CD4-positive, alpha-beta memory T cell (primary cell): Measurements from ENCODE around the gene EMILIN3. TPM values are rescaled to one million over a fixed set of nuclear protein-coding genes. Genes with fewer than 3 reads are reported as not detected.
A peak's percentile ranks its signal among the peaks of the same experiment; 100 is the strongest.

Source experiments
- CTCF ChIA-PET: fragments of 350-600 bp; sonication (Branson Sonifier 250); formaldehyde crosslinking; loops from one replicate; lab custom pipeline; 2021; ENCODE audit warnings: inconsistent platforms; ENCODE audit not compliant: partially characterized antibody; lab: Charles Lee
- POLR2A ChIA-PET: fragments of 350-600 bp; sonication (Branson Sonifier 250); formaldehyde crosslinking; loops from one replicate; lab custom pipeline; 2021; ENCODE audit not compliant: partially characterized antibody; lab: Charles Lee
- DNase-seq, 5 donors: peaks; one replicate each; pipeline versions ENCODE4 v3.0.0 to v3.0.0-alpha.2; 2020 to 2022; ENCODE audit warnings: mixed read lengths in 1 of 5
- H3K27ac ChIP-seq: one replicate; pipeline ENCODE4 v1.7.0; 2013; ENCODE audit warnings: low read depth, low read length
- H3K27me3 ChIP-seq: 2 replicates; pipeline ENCODE4 v1.7.0; 2013; ENCODE audit warnings: mild to moderate bottlenecking, low read length, moderate library complexity; ENCODE audit not compliant: insufficient read depth
- H3K36me3 ChIP-seq: 2 replicates; pipeline ENCODE4 v1.7.0; 2013; ENCODE audit warnings: mild to moderate bottlenecking, low read length, moderate library complexity; ENCODE audit not compliant: insufficient read depth
- H3K4me1 ChIP-seq: 2 replicates; pipeline ENCODE4 v1.7.0; 2013; ENCODE audit warnings: mild to moderate bottlenecking, low read length, moderate library complexity; ENCODE audit not compliant: insufficient read depth
- H3K4me3 ChIP-seq, 2 donors: one replicate each; pipeline ENCODE4 v1.7.0; 2013; ENCODE audit warnings: low read length in 2 of 2, mild to moderate bottlenecking in 1 of 2
- H3K9me3 ChIP-seq, 2 donors: one replicate each; pipeline ENCODE4 v1.7.0; 2013; ENCODE audit warnings: low read length in 2 of 2, control low read depth in 1 of 2; ENCODE audit not compliant: control insufficient read depth in 1 of 2
- H3K27ac Mint-ChIP-seq, 7 donors: one replicate each; pipeline ENCODE4 v1.8.0; 2020 to 2021; ENCODE audit warnings: mixed read lengths in 7 of 7, mild to moderate bottlenecking in 6 of 7, inconsistent platforms in 3 of 7, moderate library complexity in 3 of 7
- H3K27me3 Mint-ChIP-seq, 2 donors: one replicate each; pipeline ENCODE4 v1.8.0; 2020 to 2021; ENCODE audit warnings: mixed read lengths in 2 of 2
- H3K36me3 Mint-ChIP-seq, 2 donors: one replicate each; pipeline ENCODE4 v1.8.0; 2020 to 2021; ENCODE audit warnings: mixed read lengths in 2 of 2, inconsistent platforms in 1 of 2, mild to moderate bottlenecking in 1 of 2
- H3K4me1 Mint-ChIP-seq, 4 donors: one replicate each; pipeline ENCODE4 v1.8.0; 2020 to 2021; ENCODE audit warnings: mixed read lengths in 4 of 4, mild to moderate bottlenecking in 1 of 4
- H3K4me3 Mint-ChIP-seq, 8 donors: one replicate each; pipeline ENCODE4 v1.8.0; 2020 to 2021; ENCODE audit warnings: mixed read lengths in 8 of 8, mild to moderate bottlenecking in 7 of 8, moderate library complexity in 6 of 8, inconsistent platforms in 3 of 8
- H3K9me3 Mint-ChIP-seq, 8 donors: one replicate each; pipeline ENCODE4 v1.8.0; 2020 to 2021; ENCODE audit warnings: mixed read lengths in 8 of 8, mild to moderate bottlenecking in 5 of 8, inconsistent platforms in 3 of 8, moderate library complexity in 1 of 8
- intact Hi-C: fragments of 100-400 bp; cut with micrococcal nuclease; formaldehyde crosslinking; loops from one replicate; pipeline ENCODE4 v1.15.1; 2023
- polyA plus RNA-seq, 2 donors: library from polyadenylated mRNA; unstranded; fragments of 300-500 nt; fragmentation: Illumina TruSeq; gene quantifications; one replicate each; pipeline ENCODE4 v1.2.3, GENCODE V29; 2021
- total RNA-seq, 2 experiments: library from RNA; stranded (reverse); gene quantifications; one replicate each; pipeline ENCODE4 v1.2.3, GENCODE V29; 2021

EMILIN3 gene
- total and polyA plus RNA-seq, 4 experiments from 2014 or later: not detected

GRCh38 chr20:41344477-41344876 lies 22.1 kb downstream of the EMILIN3 start:
- no peak overlapping the region for H3K4me3 Mint-ChIP-seq
- no peaks in the 10 kb centered on the region for H3K9me3 ChIP-seq
- peaks cover 10% of the 10 kb centered on the region for H3K4me1 ChIP-seq
- intact Hi-C loops: no loop called here
- H3K36me3 Mint-ChIP-seq: no peaks in the 10 kb centered on the region
- POLR2A ChIA-PET: no interaction called here
- H3K27me3 ChIP-seq: no peaks in the 10 kb centered on the region
- CTCF ChIA-PET: interaction anchor here (0.9 to 8.7 kb wide), 5 partner anchors 22 to 376 kb away, joined by 3 to 102 read pairs (median 5); no protein-coding TSS in a partner anchor
- peaks cover 5 to 11% (median 8%) of the 10 kb centered on the region in 4 donors for H3K4me1 Mint-ChIP-seq
- no peak for DNase-seq
- H3K9me3 Mint-ChIP-seq: peaks cover 0 to 3% (median 0%) of the 10 kb centered on the region in 8 donors
- no peak overlapping the region for H3K27ac Mint-ChIP-seq
- H3K27me3 Mint-ChIP-seq: peaks cover 1 to 6% of the 10 kb centered on the region in 2 donors
- H3K27ac ChIP-seq: no peak overlapping the region
- H3K36me3 ChIP-seq: no peaks in the 10 kb centered on the region
- H3K4me3 ChIP-seq: no peak overlapping the region

- Histone ChIP-seq H3K36me3 (no peaks in the 10 kb centered on the region), H3K9me3 (no peaks in the 10 kb centered on the region), H3K27ac (no peak overlapping the region), H3K4me1 (peaks cover 10% of the 10 kb centered on the region), H3K4me3 (no peak overlapping the region), H3K27me3 (no peaks in the 10 kb centered on the region)
- DNase-seq: no peak
- POLR2A ChIA-PET: no interaction called here
- H3K27ac Mint-ChIP-seq: peak overlapping the region in 1 of 7 donors; percentile 8
- H3K9me3 Mint-ChIP-seq: peaks cover 0 to 2% (median 0%) of the 10 kb centered on the region in 8 donors
- CTCF ChIA-PET: interaction anchor here (1.5 to 8.7 kb wide), 3 partner anchors 120 to 374 kb away, joined by 3 to 102 read pairs (median 10); no protein-coding TSS in a partner anchor
- H3K4me1 Mint-ChIP-seq: peaks cover 5 to 13% (median 8%) of the 10 kb centered on the region in 4 donors
- no peaks in the 10 kb centered on the region for H3K36me3 Mint-ChIP-seq
- peaks cover 1 to 7% of the 10 kb centered on the region in 2 donors for H3K27me3 Mint-ChIP-seq
- intact Hi-C loops: no loop called here
- no peak overlapping the region for H3K4me3 Mint-ChIP-seq
Observed at GRCh38 chr20:41342474-41343464, 23.8 kb downstream of the EMILIN3 start.

- POLR2A ChIA-PET: no interaction called here
- H3K4me1 Mint-ChIP-seq: peaks cover 5 to 13% (median 8%) of the 10 kb centered on the region in 4 donors
- no peaks in the 10 kb centered on the region for H3K36me3 Mint-ChIP-seq
- H3K27me3 Mint-ChIP-seq: peaks cover 1 to 7% of the 10 kb centered on the region in 2 donors
- peak within 1 kb of the TSS; percentile 60 to 85 (median 78) for H3K4me3 Mint-ChIP-seq
- Histone ChIP-seq H3K36me3 (no peaks in the 10 kb centered on the region), H3K27ac (no peak within 1 kb of the TSS), H3K4me1 (peaks cover 10% of the 10 kb centered on the region), H3K27me3 (no peaks in the 10 kb centered on the region), H3K4me3 (peak within 1 kb of the TSS in 1 of 2 donors; percentile 24), H3K9me3 (no peaks in the 10 kb centered on the region)
- intact Hi-C loops: loop anchor here (1.0 to 2.0 kb wide), 7 partner anchors 24 to 372 kb away; partner anchors contain the start of gene ZHX3
- peak within 1 kb of the TSS in 4 of 7 donors; percentile 18 to 62 (median 39) for H3K27ac Mint-ChIP-seq
- peak; percentile 21 to 51 (median 33) for DNase-seq
- CTCF ChIA-PET: interaction anchor here (0.7 to 8.7 kb wide), 15 partner anchors 10 to 377 kb away, joined by 3 to 102 read pairs (median 6); no protein-coding TSS in a partner anchor
- H3K9me3 Mint-ChIP-seq: no peaks in the 10 kb centered on the region
Observed at GRCh38 chr20:41340327-41341055, 26.1 kb downstream of the EMILIN3 start, which contains the start of gene LPIN3. LPIN3 (plus strand) TSS chr20:41340821; CDS start chr20:41345804, 4,983 bp downstream.

- H3K27ac ChIP-seq: no peak overlapping the region
- peaks cover 5 to 13% (median 8%) of the 10 kb centered on the region in 4 donors for H3K4me1 Mint-ChIP-seq
- no peaks in the 10 kb centered on the region for H3K9me3 ChIP-seq
- no peaks in the 10 kb centered on the region for H3K27me3 ChIP-seq
- H3K9me3 Mint-ChIP-seq: no peaks in the 10 kb centered on the region
- H3K36me3 ChIP-seq: no peaks in the 10 kb centered on the region
- H3K36me3 Mint-ChIP-seq: no peaks in the 10 kb centered on the region
- peak overlapping the region; percentile 60 to 85 (median 78) for H3K4me3 Mint-ChIP-seq
- H3K4me3 ChIP-seq: peak overlapping the region in 1 of 2 donors; percentile 24
- peak overlapping the region in 4 of 7 donors; percentile 18 to 46 (median 34) for H3K27ac Mint-ChIP-seq
- peak; percentile 76 to 86 (median 81) for DNase-seq
- ChIA-PET CTCF (interaction anchor here (0.7 to 8.7 kb wide), 24 partner anchors 8 to 377 kb away, joined by 3 to 102 read pairs (median 6); no protein-coding TSS in a partner anchor), POLR2A (interaction anchor here (0.9 kb wide), 1 partner anchor 205 kb away, joined by 4 read pairs; no protein-coding TSS in a partner anchor)
- intact Hi-C loops: loop anchor here (1.0 to 2.0 kb wide), 7 partner anchors 23 to 372 kb away; partner anchors contain the start of gene ZHX3
- peaks cover 10% of the 10 kb centered on the region for H3K4me1 ChIP-seq
- peaks cover 1 to 7% of the 10 kb centered on the region in 2 donors for H3K27me3 Mint-ChIP-seq
Observed at GRCh38 chr20:41339957-41340326, 26.7 kb downstream of the EMILIN3 start.

- DNase-seq: no peak
Observed at GRCh38 chr20:41336711-41337492, 29.7 kb downstream of the EMILIN3 start.

GRCh38 chr20:41335591-41335990 lies 31.0 kb downstream of the EMILIN3 start:
- Mint-ChIP-seq H3K4me3 (no peak overlapping the region), H3K4me1 (peaks cover 5 to 12% (median 7%) of the 10 kb centered on the region in 4 donors), H3K9me3 (no peaks in the 10 kb centered on the region), H3K36me3 (no peaks in the 10 kb centered on the region), H3K27me3 (peaks cover 4 to 7% of the 10 kb centered on the region in 2 donors), H3K27ac (no peak overlapping the region)
- intact Hi-C loops: no loop called here
- Histone ChIP-seq H3K36me3 (no peaks in the 10 kb centered on the region), H3K4me3 (no peak overlapping the region), H3K27ac (no peak overlapping the region), H3K4me1 (peaks cover 9% of the 10 kb centered on the region), H3K27me3 (no peaks in the 10 kb centered on the region), H3K9me3 (no peaks in the 10 kb centered on the region)
- ChIA-PET CTCF (interaction anchor here (8.7 kb wide), 1 partner anchor 201 kb away, joined by 102 read pairs; no protein-coding TSS in a partner anchor), POLR2A (interaction anchor here (1.2 kb wide), 1 partner anchor 178 kb away, joined by 5 read pairs; no protein-coding TSS in a partner anchor)
- DNase-seq: no peak

More at GRCh38 chr20:41336711-41337492, 29.7 kb downstream of the EMILIN3 start:
- H3K27me3 ChIP-seq: no peaks in the 10 kb centered on the region
- Mint-ChIP-seq H3K27ac (no peak overlapping the region), H3K9me3 (no peaks in the 10 kb centered on the region), H3K36me3 (no peaks in the 10 kb centered on the region), H3K4me1 (peaks cover 5 to 13% (median 8%) of the 10 kb centered on the region in 4 donors), H3K27me3 (peaks cover 4 to 7% of the 10 kb centered on the region in 2 donors), H3K4me3 (no peak overlapping the region)
- ChIA-PET CTCF (interaction anchor here (1.0 to 8.7 kb wide), 9 partner anchors 10 to 369 kb away, joined by 3 to 102 read pairs (median 11); no protein-coding TSS in a partner anchor), POLR2A (no interaction called here)
- peaks cover 10% of the 10 kb centered on the region for H3K4me1 ChIP-seq
- H3K27ac ChIP-seq: no peak overlapping the region
- H3K9me3 ChIP-seq: no peaks in the 10 kb centered on the region
- H3K36me3 ChIP-seq: no peaks in the 10 kb centered on the region
- intact Hi-C loops: no loop called here
- H3K4me3 ChIP-seq: no peak overlapping the region
